Cardiac fibroblast (primary cell): Measurements from ENCODE around the gene MYO9B.

Source experiments
- DNase-seq, 2 donors: peaks; one replicate each; pipeline versions ENCODE4 v3.0.0 to v3.0.0-alpha.2; 2010; ENCODE audit warnings: low read depth in 2 of 2
- H3K4me3 ChIP-seq, 2 donors: replicated peaks in 1 of 2; 1 replicate in 1 of 2; 2 replicates in 1 of 2; pipeline ENCODE4 v1.5.1; 2011; ENCODE audit warnings: low read depth in 2 of 2, low read length in 2 of 2, mild to moderate bottlenecking in 2 of 2, moderate library complexity in 1 of 2
- CTCF ChIP-seq: IDR thresholded peaks from one replicate; pipeline ENCODE4 v1.5.1; 2011; ENCODE audit warnings: low read depth, mild to moderate bottlenecking, low read length, inconsistent platforms

Gene MYO9B

GRCh38 chr19:17164639-17165038 is 89.1 kb downstream of the MYO9B start:
- no peak overlapping the region for H3K4me3 ChIP-seq
- no peak for TF ChIP-seq CTCF
- no peak for DNase-seq

GRCh38 chr19:17165715-17166114 is 90.1 kb downstream of the MYO9B start:
- H3K4me3 ChIP-seq = no peak overlapping the region
- no peak for TF ChIP-seq CTCF
- no peak for DNase-seq

GRCh38 chr19:17170538-17171297 is 95.1 kb downstream of the MYO9B start:
- DNase-seq = no peak
- TF ChIP-seq CTCF = no peak

GRCh38 chr19:17171874-17172273 is 96.3 kb downstream of the MYO9B start:
- no peak overlapping the region for H3K4me3 ChIP-seq
- DNase-seq = no peak
- no peak for TF ChIP-seq CTCF

More at GRCh38 chr19:17170538-17171297, 95.1 kb downstream of the MYO9B start:
- no peak overlapping the region for H3K4me3 ChIP-seq

- TF ChIP-seq CTCF = no peak
- DNase-seq = no peak
- no peak overlapping the region for H3K4me3 ChIP-seq
Measured at GRCh38 chr19:17172624-17173345, 97.2 kb downstream of the MYO9B start.

GRCh38 chr19:17178291-17178690 is 102.7 kb downstream of the MYO9B start:
- TF ChIP-seq CTCF = no peak
- no peak overlapping the region for H3K4me3 ChIP-seq

More at GRCh38 chr19:17178291-17178690, 102.7 kb downstream of the MYO9B start:
- DNase-seq = no peak
